Daoy (cell line): ENCODE measurements around the gene SLX4IP. TPM values are rescaled to one million over a fixed set of nuclear protein-coding genes. Genes with fewer than 3 reads are reported as not detected.

ENCODE experiments used
- DNase-seq: peaks from one replicate; pipeline ENCODE4 v3.0.0-alpha.2; 2015; ENCODE audit warnings: low read depth
- total RNA-seq: library from RNA; depleted of rRNA; stranded (reverse); fragments of >200 nt; shearing (Covaris generic); gene quantifications from 2 replicates; pipeline ENCODE4 v1.2.3, GENCODE V29; 2014

SLX4IP gene
- total RNA-seq, 1 experiment from 2014 or later = 3.1 TPM

DNA sequence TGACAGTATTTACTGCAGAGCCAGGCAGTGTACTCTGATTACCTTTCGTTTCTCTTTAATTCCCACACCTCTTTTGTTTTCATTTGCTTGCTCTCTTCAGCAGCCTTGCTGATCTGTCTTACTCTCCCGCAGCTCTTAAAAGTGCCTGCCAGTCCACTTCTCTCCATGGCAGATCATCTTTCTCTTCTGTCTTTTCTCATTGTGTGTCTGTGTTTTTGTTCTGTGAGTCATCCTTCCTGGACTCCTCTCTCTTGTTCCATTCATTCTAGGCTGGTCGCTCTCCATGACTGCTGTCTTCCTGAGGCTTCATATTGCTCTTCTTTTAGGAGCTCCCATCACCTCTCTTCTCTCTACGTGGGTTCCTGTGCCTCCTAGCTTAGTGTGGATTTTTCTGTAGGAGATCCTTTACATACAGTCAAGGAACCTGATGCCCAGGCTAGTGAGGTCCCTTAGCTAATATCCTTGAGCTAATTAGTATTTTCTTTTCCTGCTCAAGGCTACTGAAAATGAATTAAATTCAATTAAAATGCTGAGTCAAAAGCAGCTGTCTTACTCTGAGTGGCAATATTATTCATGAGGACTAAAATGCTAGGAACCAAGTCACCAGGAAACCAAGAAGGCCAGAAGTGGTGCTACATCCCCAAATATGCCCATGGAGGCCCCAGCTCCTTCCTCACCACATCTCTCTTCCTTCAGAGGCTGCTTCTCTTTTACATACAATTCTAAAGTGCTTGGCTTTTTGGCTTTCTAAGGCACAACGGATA is 86.1 kb downstream of the SLX4IP start:
- peak; percentile 79 for DNase-seq

DNA sequence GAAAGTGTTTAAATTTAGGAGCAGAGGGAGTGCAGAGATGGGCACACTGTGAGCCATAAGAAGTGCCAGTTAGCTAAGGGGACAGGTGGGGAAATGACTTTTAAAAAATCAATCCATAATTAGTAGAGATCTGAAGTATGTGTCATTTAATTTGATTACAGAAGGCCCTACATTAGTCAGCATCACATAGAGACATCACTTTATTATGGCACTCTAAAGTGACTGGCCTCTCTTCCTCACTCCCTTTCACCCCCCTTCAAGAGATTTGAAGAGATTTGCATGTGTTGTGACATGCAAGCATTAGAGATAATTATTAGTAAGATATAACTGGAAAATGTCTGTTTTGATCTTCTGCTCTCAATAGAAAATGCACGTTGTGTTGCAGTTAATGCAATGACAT is 86.7 kb downstream of the SLX4IP start:
- DNase-seq = no peak

DNA sequence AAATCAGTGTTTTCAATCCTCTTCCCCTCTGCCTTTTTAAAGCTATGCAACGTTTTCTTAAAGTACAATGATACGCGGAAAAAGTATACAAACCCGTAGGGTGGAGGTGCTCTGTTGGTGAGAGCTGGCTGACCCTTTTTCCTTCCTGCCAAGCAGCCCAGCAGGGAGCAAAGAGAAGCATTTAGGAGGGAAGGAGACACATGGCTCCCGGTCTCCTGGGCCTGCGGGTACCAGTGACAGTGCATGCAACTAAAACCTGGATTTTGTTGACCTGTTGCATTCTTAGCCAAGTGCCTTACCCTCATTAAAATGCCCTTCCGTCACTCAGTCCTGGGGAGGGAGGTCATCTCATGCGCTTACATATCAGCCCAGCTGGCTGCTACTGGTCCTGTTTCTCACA is 87.2 kb downstream of the SLX4IP start:
- no peak for DNase-seq

DNA sequence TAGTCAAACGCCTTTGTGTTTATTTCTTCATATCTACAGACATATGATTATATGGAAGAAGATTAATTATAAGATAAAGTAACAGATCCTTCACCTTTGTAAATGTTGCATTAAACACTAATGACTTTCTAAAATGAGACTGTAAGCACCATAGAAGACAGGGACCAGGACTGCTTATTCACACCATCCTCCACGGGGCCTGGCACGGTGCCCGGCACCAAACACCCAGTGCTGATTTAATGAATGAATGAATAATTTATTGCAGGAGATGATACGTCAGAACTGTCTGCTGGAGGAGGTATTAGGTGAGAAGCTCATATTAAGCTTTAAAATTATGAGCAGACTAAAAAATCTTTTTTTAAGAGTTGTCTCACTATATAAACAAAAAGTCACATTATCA is 88.3 kb downstream of the SLX4IP start:
- DNase-seq = peak; percentile 32

DNA sequence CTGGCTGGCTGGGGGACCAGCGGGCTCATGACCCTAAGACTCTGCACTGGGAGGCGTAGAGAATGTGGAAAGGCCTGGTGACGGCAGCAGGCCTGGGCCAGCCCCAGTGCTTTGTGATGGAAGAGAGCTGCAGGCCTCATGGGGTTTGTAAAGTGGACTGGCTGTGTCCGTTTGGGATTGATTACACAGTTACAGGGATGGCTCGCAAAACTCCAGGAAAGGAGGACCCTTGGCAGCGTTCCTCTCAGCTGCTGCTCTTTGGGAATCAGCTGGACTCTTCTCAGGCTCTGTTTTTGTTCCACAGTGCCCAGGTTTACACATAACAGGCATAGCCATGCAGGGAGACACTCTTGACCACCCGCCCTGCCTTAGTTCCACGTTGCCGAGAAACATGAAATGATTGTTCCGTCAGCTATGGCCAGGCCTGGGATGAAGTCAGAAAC is 89.0 kb downstream of the SLX4IP start:
- DNase-seq = no peak

DNA sequence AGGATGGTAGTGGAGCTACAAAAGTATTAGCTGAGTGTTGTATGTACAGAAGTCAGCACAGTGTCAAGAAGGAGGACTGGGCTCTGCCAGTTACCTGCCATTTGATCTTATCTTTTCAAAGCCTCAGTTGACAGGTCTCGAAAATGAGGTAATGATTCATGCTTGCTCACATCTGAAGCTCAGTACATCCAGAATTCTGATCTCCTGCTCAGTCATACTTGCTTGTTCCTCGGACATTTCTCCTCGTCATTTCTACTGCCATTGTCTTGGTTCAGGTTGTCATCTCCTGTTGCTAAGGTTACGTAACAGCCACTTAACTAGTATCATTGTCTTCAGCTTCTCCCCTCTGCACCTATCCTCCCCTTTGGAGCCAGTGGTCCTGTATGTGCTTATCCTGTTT is 89.5 kb downstream of the SLX4IP start:
- DNase-seq = peak; percentile 43

DNA sequence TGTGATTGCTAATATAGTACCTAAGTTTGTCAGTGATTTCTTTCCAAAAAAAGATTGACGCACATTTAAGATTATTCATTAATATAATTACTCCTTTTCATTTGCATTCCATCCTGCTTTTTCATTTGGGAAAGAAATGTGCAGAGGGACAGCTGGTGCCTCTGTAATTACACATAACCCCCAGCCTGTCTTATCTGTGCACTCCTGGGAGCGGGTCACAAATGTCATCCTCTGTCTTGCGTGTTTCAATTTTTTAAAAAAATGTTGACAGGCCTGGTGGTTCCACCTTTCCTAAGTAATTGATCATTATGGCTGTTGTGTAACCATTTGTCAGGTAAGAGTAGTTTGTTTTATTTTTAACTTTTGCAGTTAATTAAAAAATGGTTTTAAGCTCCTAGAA is 92.7 kb downstream of the SLX4IP start:
- DNase-seq = no peak

DNA sequence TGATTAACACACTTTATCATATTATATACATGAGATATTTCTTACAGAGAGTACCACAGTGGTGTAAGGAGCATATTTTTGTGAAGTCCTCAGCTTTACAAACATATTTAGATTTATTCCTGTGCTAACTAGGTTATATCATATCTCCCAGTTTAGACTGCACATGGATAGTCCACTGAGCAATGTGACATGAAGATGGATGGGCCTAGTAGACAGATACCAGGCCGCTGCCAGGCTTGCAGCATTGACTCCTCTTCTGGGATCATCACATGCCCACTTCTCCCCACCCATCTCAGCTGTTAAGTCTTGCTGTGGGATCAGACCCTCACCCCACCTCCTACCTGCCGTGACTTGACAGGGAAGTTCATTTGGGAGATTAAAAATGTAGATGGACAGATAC is 95.8 kb downstream of the SLX4IP start:
- DNase-seq = no peak

DNA sequence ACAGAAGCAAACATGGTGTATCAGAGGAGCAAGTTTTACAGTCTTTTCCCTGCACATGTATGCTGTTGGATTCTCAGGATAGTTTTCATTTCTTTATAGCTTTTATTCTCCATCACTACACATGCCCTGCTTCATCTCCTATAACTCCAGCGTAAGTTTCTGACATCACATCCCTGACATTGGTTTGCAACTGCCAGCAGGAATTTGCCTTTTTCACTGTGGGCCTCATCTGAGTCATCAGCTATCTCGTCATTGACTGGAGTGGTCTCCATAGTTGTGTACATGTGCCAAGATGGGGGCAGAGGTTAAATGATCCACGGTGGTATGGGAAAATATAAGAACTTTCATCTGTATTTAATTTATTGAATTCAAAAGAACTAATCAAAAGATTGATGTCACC is 96.7 kb downstream of the SLX4IP start:
- no peak for DNase-seq

DNA sequence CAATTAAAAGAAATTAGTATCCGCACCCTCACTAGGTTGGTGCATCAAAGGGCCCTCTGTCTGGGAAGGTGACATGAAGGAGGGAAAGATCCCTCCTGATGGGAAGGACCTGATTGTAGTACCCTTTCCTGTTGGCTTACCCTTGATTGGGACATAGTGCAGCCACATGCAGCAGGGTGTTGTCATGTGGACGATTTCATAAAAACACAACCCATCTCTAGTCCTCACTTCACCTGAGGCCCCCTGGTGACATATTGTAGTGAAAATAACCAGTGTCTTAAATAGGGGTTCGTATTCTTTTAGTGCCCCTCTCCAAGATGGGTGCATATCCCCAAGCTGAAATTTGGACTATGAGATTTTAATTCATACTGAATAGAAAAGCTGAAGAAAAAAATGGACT is 97.3 kb downstream of the SLX4IP start:
- no peak for DNase-seq

DNA sequence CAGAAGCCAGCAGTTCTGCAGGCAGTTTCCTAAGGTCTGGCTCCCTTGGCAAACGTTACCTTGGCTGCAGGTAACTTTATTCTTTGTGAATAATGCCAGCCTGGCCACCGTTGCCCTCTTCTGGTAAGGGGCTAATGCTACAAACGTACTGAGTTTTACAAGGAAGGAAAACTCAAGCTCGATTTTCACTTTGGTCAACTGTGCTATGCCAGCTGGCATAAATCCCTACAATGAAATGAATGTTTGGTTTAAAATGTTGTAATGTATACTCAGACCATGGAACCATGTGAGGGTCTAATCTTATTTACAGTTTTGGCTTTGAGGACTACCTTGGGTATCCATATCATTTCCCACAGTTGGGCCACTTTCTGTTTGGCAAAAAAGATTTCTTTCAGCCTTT is 101.4 kb downstream of the SLX4IP start:
- DNase-seq = no peak

DNA sequence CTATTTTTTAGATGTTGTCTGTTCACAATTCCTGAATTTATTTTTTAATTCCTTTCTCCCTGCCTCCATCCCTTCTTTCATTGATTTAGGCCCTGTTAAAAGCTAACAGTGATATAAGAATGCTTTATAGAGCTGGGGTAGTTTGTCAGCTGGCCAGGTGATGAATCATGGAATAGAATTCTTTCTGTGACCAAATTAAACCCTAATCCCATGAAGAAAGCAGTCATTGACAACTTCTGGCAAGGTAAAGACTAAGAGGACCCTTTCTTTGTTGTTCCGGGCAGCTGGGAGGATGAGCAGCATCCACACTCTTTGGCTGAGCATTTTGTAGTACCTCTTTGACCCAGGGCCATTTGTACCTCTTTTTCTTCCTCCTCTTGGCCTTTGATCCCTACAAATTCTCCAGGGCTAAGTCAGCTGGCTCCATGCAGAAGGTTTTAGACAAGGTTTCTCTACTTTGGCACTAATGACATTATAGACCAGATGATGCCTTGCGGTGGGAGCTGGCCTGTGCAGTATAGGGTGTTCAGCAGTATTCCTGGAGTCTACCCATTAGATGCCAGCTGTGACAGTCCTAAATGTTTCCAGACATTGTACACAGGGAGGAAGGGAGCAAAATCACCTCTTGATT is 102.9 kb downstream of the SLX4IP start:
- peak; percentile 31 for DNase-seq

DNA sequence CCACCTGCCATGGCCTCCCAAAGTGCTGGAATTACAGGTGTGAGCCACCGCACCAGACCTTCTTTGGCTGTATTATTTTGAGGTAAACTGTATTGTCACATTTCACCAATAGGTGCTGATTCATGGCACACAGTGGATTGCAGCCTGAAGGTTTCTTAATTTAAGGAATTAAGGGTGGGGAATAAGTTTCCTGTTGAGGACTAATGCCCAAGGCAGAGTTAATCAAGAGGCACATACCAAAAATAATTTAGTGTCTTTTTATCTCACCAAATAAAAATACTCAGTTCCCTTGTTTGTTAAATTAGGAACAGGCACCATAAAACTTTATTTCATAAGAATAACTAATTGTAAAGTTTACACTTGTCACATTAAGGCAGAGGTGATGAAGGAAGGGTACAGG is 103.7 kb downstream of the SLX4IP start:
- DNase-seq = no peak

DNA sequence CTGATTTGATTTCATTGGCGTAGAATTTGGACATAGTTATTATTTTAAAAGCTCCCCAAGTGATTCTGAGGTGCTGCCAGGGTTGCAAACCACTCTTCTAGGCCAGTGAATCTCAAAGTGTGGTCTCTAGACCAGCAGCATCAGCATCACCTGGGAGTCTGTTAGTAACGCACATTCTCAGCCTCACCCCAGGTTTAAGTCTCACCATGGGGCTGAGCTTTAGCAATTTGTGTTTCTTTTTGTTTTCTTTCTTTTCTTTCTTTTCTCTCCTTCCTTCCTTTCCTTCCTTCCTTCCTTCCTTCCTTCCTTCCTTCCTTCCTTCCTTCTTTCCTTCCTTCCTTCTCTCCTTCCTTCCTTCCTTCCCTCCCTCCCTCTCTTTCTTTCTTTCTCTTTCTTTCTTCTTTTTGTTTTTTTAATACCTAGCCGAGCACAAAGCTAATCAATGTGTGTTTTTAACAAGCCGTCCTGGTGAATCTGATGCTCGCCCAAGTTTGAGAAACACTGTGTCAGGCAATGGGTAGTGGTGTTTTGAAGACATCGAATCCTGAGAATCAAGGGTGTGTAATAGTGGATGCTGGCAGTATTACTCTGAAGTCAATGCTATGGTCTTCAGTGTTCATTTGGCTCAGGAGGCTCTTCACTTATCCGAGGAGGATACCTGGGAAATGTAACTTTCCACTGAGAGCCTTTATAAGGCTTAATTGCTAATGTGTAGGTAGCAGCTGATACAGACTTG is 104.9 kb downstream of the SLX4IP start:
- DNase-seq = no peak

DNA sequence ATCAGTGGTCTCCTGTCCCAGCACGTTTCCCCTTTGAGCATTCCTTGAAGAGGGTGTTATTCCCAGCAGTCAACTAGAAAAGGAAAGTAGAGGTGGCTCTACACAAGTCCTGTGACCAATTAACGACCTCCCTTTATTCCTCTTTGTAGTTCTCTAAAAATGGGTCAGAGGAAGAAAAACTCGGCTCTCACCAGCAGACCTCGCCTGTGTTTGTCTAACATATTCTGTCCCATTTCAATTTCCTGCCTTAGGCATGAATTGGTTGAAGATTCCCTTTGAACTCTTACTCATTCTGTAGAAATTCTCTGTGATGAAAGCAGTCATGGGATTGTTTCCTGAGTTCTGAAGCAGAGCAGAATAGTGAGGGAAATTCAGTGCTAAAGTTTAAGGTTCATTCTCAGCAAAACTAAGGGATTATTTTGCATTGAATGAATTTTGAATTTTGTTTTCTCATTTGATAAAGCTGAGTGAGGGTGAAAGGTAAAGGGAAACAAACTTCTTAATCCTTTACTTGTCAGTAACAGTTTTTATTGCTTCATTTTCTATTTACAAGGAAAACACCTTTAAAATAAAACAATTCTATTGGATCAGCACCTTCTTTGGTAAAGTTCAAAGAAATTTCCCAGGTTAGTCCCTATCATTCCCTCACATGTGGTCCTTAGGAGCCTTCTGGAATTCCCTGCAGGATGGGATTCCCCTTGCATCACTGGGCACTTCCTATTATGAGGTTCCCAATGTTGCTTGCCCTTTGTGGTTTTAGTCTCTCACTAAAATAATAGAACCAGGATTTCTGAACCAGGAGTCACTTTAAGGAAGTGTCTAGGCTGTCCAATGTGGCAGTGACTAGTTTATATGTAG is 105.8 kb downstream of the SLX4IP start:
- DNase-seq = peak; percentile 85

DNA sequence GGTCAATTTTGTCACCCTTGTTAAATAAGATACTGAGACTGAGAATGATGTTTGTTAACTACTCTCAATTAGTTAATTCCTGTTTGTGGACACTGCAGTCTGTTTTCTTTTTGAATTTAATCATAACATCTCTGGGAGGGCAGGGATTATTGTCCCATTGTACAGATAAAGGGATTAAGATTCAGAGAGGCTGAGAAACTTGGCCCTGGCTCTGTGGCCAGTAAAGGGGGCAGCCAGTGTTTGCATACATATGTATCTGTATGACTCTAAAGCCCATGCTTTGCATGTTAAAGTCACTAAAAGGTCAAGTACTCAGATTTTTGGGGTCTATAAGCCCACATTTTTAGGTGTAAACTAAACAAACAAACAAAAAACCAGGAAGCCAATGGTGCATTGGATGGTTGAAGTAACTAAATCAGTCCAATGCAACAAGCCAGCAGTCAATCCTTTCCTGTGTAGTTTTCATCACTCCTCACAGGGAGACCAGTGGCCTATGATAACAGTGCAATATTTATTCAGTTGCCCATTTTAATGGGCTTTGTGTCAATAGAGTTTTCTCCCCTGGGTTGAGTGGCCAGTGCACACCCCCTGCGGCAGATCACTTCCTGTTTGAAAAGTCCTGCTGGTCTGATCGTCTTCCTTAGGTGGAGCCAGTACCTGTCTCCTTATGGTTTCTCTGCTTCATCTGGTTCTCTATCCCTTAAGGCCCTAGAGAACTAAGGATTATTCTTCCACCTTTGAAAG is 106.7 kb downstream of the SLX4IP start:
- peak; percentile 29 for DNase-seq

DNA sequence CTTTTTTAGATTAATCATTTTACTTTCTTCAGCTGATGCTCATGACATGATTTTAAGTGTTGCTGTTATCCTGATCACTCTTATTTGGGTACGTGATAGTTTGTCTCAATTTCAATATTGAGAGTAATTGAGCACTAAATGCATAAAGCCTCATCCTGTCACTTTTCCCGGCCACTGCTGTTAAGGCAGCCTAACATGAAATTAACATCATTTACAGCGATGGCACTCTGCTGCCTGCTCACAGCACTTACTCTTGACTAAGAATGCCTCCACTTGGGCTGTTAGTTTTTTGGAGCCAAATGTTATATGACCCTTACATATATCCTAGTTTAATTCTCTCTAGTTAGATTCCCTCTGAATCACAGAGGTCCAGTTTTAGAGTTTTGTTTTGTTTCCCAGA is 107.3 kb downstream of the SLX4IP start:
- DNase-seq = no peak

DNA sequence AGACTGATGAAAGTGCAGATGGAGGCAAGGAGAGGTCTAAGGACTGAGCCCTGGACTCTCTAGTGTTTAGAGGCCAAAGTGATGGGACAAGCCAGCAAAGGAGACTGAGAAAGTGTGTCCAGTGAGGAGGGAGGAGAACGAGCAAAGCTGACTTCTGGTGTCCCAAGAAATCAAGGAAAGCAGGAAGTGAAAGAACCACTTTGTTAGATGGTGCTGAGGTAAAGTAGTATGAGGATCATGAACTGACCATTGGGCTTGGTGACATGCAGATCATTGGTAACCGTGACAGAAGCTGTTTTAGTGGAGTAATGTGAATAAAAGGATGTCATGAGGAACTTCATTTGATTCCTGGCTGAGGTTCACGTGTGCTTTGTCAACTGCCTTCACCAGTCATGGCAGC is 108.4 kb downstream of the SLX4IP start:
- DNase-seq = no peak

DNA sequence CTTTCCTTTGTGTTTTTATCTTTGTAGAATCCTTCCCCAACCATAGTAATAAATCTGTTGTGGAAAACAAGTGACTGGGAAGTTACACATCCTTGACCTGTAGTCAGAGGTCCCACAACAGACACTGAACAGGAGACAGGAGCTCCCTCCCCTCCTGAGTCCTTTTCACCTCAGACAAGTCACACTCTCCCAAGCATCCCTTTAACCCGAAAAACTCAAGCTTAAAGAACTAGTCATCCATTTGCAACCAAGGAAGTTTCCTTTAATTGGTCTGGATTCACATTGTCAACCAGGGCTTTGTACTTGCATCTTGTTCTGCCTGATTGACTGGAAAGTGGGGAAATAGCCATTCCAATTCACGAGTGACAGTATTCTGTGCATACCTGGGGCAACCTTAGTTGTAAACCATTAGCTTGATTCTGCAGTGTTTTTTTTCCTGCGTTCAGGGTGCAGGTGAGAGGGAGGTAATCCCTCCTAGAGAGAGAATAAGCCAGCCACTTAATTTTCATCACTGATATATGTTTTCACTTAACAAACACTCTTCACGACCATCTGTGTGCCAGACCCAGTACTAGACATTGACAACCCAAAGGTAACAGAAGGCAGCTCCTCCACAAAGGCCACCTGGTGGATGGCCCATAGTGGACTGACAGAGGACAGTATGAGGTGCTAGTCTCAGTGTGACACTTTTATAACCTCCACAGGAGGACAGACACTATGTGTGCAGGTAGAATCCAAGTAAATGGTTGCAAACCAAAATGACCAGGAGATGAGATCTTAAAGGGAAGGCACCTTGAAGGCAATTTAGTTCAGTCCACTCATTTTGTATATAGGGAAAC is 112.4 kb downstream of the SLX4IP start:
- DNase-seq = no peak

DNA sequence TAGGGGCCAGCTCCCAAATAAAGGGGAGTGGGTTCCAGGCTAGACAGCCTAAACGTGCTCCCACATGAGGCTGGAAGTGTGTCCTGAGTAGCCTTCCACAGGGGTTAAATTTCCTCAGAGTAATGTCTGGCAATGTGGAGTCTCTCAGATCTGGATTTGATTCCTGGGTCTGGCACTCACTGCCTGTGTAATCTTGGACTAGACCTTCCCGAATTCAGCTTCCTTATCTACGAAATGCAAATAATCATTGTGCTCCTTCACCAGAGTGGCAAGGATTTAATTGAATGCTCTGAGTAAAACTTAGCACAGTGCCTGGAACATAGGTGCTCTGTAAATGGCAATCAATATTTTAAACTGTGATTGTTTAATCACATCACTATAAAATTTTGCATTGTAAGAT is 114.4 kb downstream of the SLX4IP start:
- DNase-seq = no peak
